Measurements from ENCODE around the gene PLCH1. TPM values are rescaled to one million over a fixed set of nuclear protein-coding genes. Genes with fewer than 3 reads are reported as not detected.

The PLCH1 gene
- total and polyA plus RNA-seq, 9 of the 15 experiments (the other 6 are each of a cell fraction or from before 2014, with no cell fraction given) = 0.17 to 0.62 (median 0.40) TPM

- no peak for TF ChIP-seq ZNF668 (CRISPR knock-in tag; IDR thresholded peaks at IDR 0.05)
- no peak for TF ChIP-seq PPARD (CRISPR knock-in tag; IDR thresholded peaks at IDR 0.05)
- TF ChIP-seq NFIX (CRISPR knock-in tag; IDR thresholded peaks at IDR 0.05; ENCODE audit: low read depth) = no peak
- peak; percentile 91 for TF ChIP-seq ZNF395 (CRISPR knock-in tag; IDR thresholded peaks at IDR 0.05)
- no peak for TF ChIP-seq NKRF (IDR thresholded peaks at IDR 0.05; ENCODE audit: borderline replicate concordance)
- TF ChIP-seq ZNF124 (CRISPR knock-in tag; IDR thresholded peaks at IDR 0.05) = no peak
- peak; percentile 22; the same call in 1 of the 2 replicates for TF ChIP-seq ZKSCAN8 (CRISPR knock-in tag; IDR thresholded peaks at IDR 0.05)
- no peak for TF ChIP-seq ZNF354B (CRISPR knock-in tag; IDR thresholded peaks at IDR 0.05)
- TF ChIP-seq ZNF551 (CRISPR knock-in tag; IDR thresholded peaks at IDR 0.05) = no peak
- TF ChIP-seq POLR2G (IDR thresholded peaks at IDR 0.05; ENCODE audit: low read depth, low read length) = no peak
- no peak for TF ChIP-seq ZNF212 (CRISPR knock-in tag; IDR thresholded peaks at IDR 0.05)
- TF ChIP-seq SMARCA4 (IDR thresholded peaks at IDR 0.05) = peak; percentile 90
- no peak for TF ChIP-seq PBX2 (CRISPR knock-in tag; IDR thresholded peaks at IDR 0.05; ENCODE audit: low read depth)
- no peak for TF ChIP-seq PBX2 (tag; conservative IDR thresholded peaks at IDR 0.05; ENCODE audit: low read depth)
- TF ChIP-seq ARHGAP35 (IDR thresholded peaks at IDR 0.05; ENCODE audit: partially characterized antibody) = no peak
- no peak for TF ChIP-seq CHCHD3 (CRISPR knock-in tag; IDR thresholded peaks at IDR 0.05)
- 0 out of 2 replicates have a peak, but pooled peaks have one; percentile 45 for TF ChIP-seq FOXP4 (CRISPR knock-in tag; IDR thresholded peaks at IDR 0.05; ENCODE audit: borderline replicate concordance)
- no peak for TF ChIP-seq ZC3H11A (IDR thresholded peaks at IDR 0.05; ENCODE audit: low read depth, low read length)
- no peak for TF ChIP-seq SIRT6 (IDR thresholded peaks at IDR 0.05; ENCODE audit: low read depth, low read length)
- no peak for TF ChIP-seq ZNF780A (CRISPR knock-in tag; IDR thresholded peaks at IDR 0.05)
These were observed 409.8 kb downstream of the PLCH1 start (continued) for GRCh38 chr3:155334914-155335723.

Measured in K562 (cell line).